ENCODE data around the gene HSPH1.
"Not testable (repeated sequence)": the region's sequence is repeated elsewhere in the genome, so short reads cannot be mapped to it uniquely, and the experiment has no call there.

HSPH1 gene

DNA sequence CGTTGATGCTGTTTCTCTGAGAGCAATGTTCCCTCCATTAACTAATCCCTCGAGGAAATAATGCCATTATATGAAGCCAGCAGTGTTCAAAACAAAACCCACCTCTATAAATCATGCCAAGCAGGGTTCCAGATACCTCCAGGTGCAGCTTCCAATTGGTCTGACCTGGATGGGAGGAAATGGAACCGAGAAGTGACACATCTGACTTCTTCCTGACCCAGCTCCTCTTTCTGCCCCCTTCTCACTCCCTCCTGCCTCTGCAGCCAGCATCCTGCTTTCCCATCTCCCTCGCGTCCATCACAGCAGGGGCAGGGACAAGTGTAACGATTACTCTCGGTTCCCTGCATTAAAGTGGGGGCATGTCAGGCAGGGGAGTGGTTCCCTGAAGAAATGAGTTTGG lies 37.5 kb downstream of the HSPH1 start:
- no peak for FAIRE-seq

DNA sequence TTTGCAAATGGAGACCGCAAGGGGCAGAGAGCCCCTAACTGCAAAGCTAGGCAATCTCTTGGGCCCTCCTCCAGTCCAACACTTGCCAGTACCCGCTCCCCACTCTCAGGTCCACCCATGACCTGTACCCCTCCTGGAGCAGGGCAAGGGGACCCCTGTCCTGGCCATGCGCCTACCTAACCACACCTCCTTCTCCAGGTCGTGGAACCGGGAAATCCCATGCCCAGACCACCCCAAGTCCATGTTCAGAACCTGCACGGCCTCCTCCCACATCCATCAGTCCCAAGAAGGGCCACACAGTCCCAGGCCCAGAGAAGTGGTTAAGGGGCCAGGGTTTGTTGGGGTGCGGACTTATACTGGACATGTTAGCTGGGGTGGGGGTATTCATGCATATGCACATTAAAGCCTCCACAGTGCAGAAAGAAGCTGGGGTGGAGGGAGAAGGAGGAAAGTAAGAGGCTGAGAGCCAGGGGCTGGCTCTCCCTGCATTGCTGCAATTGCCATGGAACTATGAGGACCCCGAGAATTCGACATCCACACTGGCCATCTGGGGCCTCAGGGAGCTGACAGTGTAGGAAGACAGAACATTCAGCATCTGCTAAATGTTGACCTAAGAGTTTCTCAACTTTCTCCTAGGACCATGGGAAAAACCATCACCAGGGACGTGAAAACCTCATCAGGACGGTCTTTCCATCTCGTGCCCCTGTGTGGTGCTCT lies 39.0 kb downstream of the HSPH1 start:
- FAIRE-seq: no peak

DNA sequence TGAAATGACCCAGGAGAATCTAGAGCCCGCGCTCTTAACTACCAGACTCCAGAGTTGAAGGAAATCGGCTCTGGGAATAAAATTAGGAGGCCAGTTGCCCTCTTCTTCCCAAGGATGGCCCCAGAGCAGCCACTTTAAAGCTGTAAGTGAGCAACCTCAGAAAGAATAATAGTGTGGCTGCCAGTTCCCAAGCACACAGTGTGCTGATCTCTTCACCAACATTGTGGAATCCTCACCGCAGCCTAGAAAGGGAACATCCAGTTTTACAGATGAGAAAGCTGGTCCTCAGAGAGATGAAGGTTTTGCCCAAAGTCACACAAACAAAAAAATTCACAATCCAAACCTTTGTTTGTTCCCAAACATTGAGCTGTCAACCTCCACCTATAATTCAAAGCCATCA lies 39.6 kb downstream of the HSPH1 start:
- FAIRE-seq: no peak

DNA sequence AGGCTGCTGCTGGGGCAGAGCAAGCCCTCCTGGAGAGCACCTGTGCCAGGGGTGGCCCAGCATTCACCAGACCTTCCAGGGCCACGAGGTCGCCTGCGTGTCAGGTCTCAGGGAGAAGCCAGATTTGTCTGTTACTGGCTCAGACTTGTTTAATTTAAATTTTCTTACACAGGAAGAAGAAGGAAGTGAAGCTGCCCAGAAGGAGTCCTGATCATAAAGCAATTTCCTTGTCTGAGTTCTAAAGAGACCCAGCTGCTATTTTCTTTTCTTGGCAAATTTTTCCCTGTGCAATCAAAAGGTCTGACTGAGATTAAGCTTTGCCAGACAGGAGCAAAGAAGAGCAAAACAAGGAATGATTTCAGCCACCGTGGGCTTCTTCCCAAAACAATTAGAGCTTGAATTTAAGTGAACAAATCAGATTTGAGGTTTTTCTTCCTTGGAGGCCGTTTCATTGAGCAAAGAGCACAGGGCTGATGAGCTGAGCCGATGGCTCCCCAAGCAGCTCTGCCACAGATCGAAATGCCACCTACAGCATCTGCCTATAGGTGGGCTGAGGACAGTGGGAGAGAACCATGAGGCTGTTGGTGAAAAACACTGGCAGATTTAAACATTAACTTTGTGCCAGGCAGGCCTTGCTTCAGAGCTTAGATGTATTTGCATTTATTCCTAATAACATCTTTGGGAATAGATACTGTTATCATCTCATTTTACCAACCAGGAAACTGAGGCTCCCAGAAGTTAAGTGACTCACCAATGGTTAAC lies 40.1 kb downstream of the HSPH1 start:
- no peak for FAIRE-seq

DNA sequence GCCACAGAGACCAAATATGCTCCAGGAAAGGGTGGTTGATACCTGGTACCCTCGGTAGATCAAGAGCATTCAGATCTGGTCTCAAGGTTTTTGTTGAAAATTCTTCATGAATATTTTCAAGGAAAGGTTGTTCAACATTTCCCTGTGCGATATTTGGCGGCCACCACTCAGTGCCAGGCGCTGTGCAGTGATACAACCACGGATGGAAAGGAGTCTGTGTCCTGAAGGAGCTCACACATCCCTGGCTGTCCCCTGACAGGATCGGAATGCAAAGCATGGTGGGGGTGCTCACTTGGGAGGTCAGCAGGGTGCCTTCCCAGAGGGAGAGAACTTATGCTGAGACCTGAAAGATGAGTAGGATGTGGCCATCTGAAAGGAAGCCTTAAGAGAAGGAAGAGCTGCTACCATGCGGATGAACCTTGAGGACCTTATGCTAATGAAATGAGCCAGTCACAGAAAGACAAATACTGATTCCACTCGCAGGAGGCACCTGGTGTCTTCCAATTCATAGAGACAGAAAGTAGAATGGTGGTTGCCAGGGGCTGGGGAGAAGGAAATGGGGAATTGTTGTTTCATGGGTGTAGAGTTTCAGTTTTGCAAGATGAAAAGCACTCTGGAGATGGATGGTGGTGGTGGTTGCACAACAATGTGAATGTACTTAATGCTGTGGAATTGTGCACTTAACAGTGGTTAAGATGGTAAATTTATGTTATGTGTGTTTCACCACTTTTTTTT lies 41.6 kb downstream of the HSPH1 start:
- FAIRE-seq: no peak

DNA sequence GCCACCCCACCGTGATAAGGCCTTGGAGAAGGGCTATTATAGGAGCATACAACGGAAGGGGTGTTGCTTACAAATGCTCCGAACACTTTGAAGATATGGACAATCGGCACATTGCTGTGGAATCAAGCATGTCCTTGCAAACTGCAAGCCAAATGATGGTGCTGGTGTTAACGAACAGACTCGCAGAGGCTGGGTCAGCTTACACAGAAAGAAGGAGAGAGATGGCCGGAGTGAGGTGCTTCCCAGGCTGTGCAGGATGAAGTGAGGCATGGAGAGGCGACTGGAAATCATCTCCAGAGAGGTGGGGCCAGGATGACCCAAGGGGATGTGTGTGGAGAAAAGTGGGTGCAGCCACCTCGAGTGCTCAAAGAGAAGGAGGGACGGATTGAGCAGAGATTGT lies 42.2 kb downstream of the HSPH1 start:
- no peak for FAIRE-seq

DNA sequence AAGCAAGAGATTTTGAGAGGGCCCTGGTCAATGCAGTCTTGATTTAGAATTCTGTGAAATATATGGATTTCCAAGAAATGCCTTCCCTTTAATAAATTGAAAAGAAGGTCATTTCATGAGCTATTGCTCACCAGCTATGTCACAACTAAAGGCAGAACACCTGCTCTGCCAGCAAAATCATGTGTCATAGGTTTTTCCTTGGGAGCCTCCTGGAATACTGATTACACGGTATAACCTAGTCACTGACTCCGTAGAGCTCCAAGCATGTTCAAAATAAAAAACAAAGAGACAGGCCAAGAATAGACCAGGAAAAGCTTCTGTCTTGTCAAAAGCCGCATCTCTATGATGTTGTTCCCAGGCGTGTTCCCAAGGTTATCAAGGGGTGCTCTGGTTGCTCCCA lies 45.5 kb downstream of the HSPH1 start:
- no peak for FAIRE-seq

DNA sequence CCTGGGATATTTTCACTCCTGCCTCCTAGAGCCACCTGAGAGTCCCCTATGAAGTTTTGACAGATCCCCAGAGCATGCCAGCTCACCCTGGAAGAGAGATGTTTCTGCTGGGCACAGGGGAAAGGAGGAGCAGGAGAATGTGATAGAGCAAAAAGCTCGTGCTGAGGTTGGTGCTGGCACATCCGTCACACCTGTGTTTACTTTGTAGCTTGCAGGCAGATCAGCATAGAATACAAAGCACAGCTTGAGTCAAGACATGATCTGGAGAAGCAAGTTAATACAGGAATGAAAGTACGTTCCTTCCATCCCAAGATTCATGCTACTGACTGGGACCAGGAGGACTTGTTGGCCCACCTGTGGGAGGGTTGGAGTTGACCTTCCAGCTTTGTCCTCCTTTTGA lies 46.1 kb downstream of the HSPH1 start:
- FAIRE-seq: no peak

DNA sequence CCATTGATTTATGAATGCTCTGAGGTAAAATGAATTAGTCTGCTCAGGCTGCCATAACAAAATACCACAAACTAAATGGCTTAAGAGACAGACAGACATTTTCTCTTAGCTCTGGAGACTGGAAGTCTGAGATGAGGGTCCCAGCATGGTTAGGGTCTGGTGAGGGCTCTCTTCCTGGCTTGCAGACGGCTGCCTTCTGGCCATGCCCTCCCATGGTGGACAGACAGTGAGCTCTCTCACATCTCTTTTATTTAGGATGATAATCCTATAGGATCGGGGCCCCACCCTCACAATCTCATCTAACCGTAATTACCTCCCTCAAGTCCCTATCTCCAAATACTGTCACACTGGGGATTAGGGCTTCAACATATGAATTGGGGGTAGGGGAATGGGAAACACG lies 47.1 kb downstream of the HSPH1 start:
- FAIRE-seq: no peak

DNA sequence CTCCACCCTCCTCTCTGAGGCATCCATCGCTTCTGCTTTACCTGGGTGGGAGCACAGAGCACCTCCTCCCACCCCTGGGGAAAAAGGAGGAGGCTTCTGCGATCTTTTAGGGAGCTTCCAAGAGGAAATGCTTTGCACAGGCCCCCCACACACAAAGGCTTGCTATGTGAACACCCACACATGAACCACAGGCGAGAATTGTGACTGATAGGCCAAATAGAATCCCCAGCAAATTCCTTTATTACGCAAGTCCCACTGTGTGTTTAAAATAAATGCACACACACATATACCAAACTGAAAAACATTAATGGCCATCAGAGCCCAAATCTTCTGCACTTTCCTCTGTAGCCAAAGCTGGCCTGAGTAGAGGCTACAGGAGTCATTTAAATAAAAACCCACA lies 50.6 kb downstream of the HSPH1 start:
- FAIRE-seq: no peak

DNA sequence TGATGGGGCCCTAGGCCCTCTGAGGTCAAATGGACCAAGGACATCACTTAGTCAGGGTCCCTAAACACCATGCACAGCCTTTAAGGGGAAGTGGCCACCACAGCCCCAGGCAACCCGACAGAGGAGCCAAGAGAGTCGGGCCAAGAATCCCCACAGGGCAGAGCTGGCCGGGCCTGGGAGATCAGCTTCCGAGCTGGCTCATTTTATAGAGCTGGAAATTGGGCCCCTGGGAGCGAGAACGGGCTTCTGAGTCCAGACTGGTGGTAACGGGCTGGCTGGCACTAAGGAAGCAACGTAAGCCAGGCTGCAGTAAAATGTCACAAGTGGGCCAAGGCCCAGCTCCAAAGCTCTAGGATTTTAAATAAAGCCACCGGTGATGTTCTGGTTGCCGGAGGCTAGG lies 51.1 kb downstream of the HSPH1 start:
- FAIRE-seq: no peak

DNA sequence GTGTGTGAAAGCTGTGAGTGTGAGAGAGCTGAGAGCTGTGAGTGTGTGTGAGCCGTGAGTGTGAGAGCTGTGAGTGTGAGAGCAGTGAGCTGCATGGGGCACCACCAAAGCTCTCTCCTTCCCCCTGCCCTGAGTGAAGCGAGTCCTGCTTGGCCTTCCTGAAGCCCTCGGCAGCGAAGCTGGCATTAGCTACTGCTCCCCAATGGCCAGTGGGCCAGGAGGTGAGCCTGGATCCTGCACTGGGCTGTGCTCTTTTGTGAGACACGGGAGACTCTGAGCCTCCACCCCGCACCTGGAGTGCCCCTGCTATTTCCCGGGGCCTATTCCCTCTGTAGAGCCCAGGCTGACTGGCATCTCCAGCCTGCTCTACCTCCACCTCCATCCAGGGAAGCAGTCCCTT lies 51.5 kb downstream of the HSPH1 start:
- FAIRE-seq: no peak

DNA sequence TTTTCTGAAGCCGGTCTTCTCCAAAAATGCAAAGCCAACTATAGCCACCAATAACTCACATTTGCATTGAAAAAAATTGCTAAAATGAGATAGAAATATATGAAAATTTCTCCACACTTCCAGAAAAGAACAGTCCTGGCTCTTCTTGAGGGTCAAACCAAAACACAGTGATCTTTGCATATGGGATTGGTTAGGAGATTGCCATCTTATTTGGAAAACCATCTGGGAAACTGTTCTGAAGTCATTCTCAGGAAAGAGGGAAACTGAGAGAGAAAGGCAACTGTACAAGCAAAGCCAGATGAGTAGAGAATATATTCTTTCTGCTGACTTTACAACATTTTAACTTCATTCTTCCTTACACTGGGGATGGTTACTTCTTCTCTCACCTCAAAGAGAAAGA lies 54.6 kb downstream of the HSPH1 start:
- FAIRE-seq: no peak

DNA sequence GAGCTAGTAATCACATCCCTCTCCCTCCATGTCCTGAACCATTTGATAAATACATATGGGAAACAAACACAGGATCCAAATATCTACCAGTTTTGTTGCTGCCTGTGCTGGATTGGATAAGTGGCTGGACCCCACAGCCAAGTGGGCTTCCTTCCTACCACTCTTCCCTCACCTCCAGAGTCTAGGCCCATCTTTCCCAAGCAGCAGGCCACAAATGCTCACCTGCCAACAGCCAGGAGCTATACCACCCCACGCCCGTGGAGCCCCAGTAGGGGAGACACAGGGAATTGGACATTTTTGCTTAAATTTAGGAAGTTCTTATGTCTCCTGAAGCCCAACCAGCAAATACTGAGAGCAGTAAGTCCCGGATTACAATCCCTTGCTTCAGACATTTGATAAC lies 55.8 kb downstream of the HSPH1 start:
- no peak for FAIRE-seq

DNA sequence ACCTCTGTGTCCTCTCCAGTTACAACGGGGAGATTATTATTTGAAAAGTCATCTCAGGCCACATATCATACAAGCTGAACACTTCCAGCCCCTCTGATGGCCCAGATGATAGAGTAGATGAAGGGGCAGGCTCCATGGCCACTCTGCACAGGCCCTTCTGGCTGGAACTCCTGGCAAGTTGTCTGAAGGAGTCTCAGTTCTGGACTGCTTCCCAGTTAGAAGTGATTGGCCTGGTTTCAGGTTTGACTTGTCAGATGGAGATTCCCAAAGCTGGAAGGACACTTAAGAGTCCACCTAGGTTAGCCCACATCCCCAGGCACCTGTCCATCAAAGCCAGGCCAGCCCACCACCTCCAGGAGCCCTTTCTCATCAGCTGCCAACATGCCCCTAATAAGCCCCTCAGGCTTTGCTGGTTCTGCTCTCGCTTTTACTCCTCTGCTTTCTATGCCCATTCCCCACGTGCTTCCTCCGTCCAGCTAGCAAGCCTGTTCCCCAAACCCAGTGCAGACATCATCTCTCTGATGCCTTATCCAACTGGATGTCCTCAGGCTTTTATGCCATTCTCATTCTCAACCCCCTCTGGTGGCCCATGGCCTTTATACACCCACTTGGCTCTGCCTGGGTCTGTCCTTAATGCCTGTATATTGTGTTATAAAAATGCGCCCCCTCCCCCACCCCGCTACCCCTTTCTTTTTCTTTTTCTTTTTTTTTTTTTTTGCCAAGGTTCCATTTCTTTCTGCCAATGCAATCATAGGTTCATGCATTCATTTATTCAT lies 56.5 kb downstream of the HSPH1 start:
- FAIRE-seq: no peak

DNA sequence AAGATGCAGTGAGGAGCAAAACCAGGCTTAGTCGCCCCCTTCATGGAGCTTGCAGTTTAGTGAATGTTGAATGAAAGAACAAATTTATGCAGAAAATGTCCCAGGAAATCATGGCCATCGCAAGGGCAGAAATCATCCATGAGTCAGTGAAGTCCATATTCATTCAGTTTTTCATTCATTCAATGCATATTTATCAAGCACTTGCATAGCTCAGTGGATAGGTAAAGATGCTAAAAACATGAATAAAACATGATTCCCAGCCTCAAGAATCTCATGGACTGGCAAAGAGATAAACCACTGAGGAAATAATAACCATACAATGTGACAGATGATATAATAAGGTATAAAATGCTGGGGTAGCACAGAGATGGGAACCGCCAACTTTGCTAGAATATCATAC lies 58.8 kb downstream of the HSPH1 start:
- no peak for FAIRE-seq

DNA sequence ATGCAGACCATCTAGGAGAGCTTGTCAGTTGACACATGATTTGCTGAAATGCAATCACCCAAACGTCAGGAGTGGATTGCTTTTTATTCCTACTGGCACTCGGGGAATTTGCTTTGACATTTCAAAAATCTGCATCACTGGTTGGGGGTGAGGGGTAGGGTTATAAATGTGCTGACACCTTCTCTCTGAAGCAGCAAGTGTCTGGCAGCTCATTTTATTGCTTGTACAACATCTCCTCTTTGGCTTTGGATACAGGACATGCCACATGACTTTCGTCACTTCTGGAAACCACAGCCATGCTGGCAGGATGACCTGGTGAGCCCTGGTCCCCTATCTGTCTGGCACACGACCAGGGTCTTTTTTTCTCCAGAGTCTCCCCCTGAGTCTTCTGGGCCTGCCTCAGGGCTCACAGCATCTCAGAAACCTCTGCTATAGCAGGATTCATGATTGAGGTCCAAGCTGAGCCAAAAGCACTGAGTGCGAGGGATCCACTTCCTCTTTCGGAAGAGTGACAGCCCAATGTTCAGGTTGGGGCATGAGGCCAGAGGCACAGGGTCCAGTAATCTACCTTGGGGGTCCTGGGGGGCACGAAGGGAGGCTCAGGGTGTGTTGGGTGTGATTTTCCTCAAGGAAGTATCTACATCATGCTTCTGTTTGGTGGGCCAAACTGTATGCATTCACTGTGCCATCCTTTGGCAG lies 60.1 kb downstream of the HSPH1 start:
- FAIRE-seq: no peak

DNA sequence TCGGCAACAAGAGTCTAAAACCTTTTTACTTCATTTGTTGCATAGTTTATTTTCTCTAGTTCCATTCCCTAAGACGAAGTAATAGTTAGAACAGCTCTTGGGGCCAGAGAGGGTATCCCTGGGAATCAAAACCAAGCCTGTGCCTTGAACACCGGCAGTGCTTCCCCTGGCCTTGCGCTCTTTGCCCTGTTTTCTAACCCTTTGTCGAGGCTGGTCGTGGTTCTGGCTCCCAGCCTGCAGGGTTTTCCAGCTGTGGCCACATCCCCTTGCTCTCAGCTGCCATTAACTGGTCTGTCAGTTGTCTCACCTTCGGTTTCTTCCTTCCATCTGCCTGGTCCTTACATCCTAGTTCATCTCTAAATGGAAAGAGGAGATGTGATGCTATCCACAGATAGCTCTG lies 61.0 kb downstream of the HSPH1 start:
- no peak for FAIRE-seq

DNA sequence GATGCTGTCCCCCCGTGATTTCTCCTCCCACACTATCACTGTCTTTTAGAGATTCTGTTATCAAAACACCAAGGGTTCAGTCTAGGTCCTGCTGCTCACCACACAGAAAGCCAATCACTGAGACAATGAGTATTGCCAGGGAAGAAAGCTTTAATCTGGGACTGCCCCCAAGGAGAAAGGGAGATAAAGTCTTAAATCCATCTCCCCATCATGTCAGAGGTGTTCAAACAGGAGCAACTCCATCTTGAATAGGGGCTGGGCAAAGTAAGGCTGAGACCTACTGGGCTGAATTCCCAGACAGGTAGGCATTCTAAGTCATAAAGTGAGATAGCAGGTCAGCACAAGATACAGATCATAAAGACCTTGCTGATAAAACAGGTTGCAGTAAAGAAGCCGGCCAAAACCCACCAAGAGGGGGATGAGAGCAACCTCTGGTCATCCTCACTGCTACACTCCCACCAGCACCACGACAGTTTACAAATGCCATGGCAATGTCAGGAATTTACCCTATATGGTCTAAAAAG lies 63.7 kb downstream of the HSPH1 start:
- not testable (repeated sequence) for FAIRE-seq

DNA sequence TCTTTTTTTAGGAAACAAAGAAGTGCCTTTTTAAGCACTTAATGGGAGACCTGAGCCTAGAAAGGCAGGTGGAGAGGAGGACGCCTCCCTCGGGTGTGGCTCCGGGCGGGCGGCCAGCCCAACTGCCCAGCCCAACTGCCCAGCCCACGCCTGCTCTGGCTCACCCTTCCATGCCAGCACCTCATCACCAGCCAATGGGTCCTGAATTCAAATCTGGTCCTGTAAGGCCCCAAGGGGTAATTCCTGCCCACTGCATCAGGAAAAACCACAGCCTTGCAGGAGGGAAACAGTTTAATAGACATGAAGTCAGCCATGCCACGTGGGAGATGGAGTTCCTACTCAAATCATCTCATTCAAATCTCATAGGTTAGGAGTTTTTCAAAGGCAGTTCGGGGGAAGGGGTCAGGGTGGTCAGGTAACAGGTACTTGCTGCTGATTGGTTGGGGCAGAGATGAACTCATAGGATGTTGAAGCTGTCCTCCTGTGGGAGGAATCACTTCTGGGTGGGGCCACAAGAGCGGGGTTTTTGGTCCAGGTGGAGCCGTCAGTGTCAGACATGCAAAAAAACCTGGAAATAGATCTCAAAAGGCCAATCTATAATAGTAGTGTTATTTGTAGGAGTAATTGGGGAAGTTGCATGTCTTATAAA lies 64.9 kb downstream of the HSPH1 start:
- FAIRE-seq: no peak

DNA sequence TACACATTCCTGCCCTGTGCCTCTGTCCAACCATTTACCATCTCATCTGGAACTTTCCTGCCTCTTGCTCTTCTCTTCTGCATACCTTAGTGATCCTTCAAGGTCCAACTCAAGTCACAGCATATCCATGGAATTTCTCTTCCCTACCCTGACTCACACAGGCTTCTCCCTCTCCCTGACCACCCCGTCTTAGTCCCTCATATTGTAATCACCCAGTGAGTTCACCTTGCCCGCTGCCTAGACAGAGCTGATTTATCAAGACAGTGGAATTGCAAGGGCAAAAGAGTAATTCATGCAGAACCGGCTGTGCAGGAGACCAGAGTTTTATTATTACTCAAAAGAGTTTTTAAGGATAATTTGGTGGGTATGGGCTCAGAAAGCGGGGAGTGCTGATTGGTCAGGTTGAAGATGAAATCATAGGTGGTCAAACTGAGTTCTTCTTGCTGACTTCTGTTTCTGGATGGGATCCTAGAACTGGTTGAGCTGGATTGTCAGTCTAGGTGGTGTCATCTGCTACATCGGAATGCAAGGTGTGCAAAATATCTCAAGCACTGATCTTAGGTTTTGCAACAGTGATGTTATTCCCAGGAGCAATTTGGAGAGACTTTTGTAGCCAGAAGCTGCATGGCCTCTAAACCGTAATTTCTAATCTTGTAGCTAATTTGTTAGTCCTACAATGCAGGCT lies 67.2 kb downstream of the HSPH1 start:
- no peak for FAIRE-seq
